T-helper 17 cell (primary cell): ENCODE results near the gene ALKBH3. TPM values are rescaled to one million over a fixed set of nuclear protein-coding genes. Genes with fewer than 3 reads are reported as not detected.

Experiments used
- ATAC-seq: fragments of 150-1000 bp; cut with Tn5 transposase; 2 replicates; pipeline ENCODE4 v1.10.0; 2021; ENCODE audit warnings: mild to moderate bottlenecking, moderate library complexity
- DNase-seq, 3 donors: peaks; one replicate each; pipeline versions ENCODE4 v3.0.0 to v3.0.0-alpha.2; 2020 to 2021
- H3K9me3 ChIP-seq: one replicate; pipeline ENCODE4 v1.7.0; 2013; ENCODE audit warnings: low read length, mild to moderate bottlenecking; ENCODE audit not compliant: control insufficient read depth, poor library complexity, severe bottlenecking
- H3K27ac Mint-ChIP-seq: one replicate; pipeline ENCODE4 v1.8.0; 2022; ENCODE audit warnings: mild to moderate bottlenecking, moderate library complexity, mixed read lengths
- H3K27me3 Mint-ChIP-seq: one replicate; pipeline ENCODE4 v1.8.0; 2022; ENCODE audit warnings: mixed read lengths
- H3K36me3 Mint-ChIP-seq: one replicate; pipeline ENCODE4 v1.8.0; 2022; ENCODE audit warnings: low read depth, mixed read lengths
- H3K4me1 Mint-ChIP-seq: one replicate; pipeline ENCODE4 v1.8.0; 2022; ENCODE audit warnings: mild to moderate bottlenecking, mixed read lengths
- H3K4me3 Mint-ChIP-seq: one replicate; pipeline ENCODE4 v1.8.0; 2022; ENCODE audit warnings: mild to moderate bottlenecking, moderate library complexity, mixed read lengths
- total RNA-seq, 4 donors: library from RNA in 2 of 4; stranded (reverse) in 2 of 4; gene quantifications; one replicate each; pipeline ENCODE4 v1.2.3 and lab custom pipeline; 2022 to 2026

ALKBH3 gene
- total RNA-seq, 2 donors from 2014 or later, result 28.8 to 31.2 TPM

DNA sequence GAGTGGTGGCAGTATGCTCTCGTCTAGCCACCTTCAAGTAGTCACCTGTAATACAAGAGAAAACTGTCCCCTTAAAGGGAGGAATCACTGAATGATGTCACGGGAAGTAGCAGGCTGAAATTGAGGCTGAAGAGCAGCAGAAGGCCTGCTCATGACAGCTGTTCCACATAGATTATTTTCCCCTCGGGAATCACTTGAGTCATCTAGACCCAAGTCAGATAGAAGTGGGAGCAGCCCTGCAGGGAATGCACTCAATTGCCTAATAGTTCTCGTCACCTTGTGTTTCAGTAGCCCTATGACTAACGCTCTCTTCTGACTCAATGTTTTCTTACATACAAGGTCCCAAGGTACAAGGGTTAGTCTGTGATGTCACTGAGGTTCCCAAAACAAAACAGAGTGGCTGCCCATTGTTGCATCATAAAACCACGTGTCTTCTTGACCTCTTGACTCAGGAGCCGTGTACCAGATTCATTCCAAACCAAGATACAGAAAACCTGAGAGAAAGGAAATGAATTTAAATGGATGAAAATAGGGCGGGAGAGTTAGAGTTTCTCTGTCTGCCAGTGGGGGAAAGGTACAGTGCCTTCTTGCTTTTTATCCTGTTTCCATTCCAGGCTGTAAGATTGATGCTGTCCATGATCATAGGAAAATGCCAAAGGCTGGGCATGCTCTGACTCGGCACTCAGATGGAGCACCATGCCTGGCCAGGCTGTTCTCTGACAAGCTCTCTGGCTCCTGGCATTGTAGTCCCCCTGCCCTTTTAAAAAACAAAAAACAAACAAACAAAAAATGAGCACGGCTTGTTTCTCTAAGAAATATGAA lies 40.2 kb downstream of the ALKBH3 start:
- DNase-seq (no peak), ATAC-seq (no peak)
- Mint-ChIP-seq H3K4me3 (no peak overlapping the region), H3K27me3 (no peaks in the 10 kb centered on the region), H3K27ac (no peak overlapping the region), H3K36me3 (peaks cover 5% of the 10 kb centered on the region), H3K4me1 (peaks cover 3% of the 10 kb centered on the region)
- H3K9me3 ChIP-seq, result no peaks in the 10 kb centered on the region

GRCh38 chr11:43921561-43922294 lies 41.1 kb downstream of the ALKBH3 start:
- Mint-ChIP-seq H3K36me3 (peaks cover 5% of the 10 kb centered on the region), H3K27ac (peak overlapping the region; percentile 59)

DNA sequence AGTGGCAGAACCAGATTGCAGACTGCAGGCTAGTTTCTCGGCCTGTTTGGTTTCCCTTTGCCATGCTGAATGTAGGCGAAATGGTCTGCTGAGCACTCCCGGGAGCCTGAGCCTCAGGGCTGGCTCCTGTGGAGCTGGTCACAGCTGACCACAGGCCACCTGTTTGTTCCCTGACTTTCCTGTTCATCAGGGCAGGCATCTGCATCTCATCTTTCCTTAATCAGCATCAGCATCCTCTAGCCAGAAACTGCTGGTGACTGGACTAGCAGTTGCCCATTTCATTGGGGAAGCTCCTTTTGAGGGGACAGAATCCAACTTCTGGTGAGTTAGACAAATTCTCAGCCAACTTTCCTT lies 41.6 kb downstream of the ALKBH3 start:
- Mint-ChIP-seq H3K4me1 (peaks cover 3% of the 10 kb centered on the region), H3K4me3 (peak overlapping the region; percentile 31), H3K27ac (peak overlapping the region; percentile 59), H3K36me3 (peaks cover 5% of the 10 kb centered on the region), H3K27me3 (no peaks in the 10 kb centered on the region)
- ATAC-seq (no peak), DNase-seq (no peak)
- no peaks in the 10 kb centered on the region for H3K9me3 ChIP-seq

More at GRCh38 chr11:43921561-43922294, 41.1 kb downstream of the ALKBH3 start:
- Mint-ChIP-seq H3K27me3 (no peaks in the 10 kb centered on the region), H3K4me1 (peaks cover 3% of the 10 kb centered on the region), H3K4me3 (peak overlapping the region; percentile 31)
- no peak for ATAC-seq
- no peaks in the 10 kb centered on the region for H3K9me3 ChIP-seq
- DNase-seq, result no peak

DNA sequence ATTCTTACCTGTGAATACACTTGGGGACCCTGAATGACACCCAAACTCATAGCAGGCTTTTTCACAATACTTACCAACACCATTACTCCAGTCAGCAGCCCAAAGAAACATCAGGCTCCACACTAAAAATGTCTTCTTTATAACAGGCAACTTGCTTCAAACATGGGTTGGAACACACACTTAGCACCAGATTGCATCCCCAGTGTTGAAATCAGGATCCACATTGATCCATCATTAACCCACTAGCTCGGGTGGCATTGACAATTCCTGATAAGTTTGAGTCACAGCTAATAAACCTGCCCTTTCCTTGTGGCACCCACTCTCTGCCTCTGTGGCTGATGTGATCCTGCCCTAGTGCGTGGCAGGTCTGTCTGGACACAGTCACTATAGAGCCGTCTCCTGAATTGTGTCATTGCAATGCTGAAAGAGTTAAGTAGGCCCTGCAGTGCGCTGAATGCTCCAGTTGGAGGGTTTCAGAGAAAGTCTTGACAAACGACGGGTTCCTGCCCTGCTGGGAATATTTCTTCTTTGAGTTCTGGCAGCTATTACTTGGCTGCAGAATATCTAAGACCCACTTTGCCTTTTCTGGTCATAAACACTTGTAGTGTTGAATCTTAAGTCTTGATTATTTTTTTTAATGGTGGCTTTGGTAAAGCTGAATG lies 42.2 kb downstream of the ALKBH3 start:
- Mint-ChIP-seq H3K27ac (peak overlapping the region; percentile 59), H3K27me3 (no peaks in the 10 kb centered on the region), H3K4me3 (no peak overlapping the region), H3K36me3 (peaks cover 5% of the 10 kb centered on the region), H3K4me1 (peaks cover 5% of the 10 kb centered on the region)
- DNase-seq (no peak), ATAC-seq (no peak)
- no peaks in the 10 kb centered on the region for H3K9me3 ChIP-seq

DNA sequence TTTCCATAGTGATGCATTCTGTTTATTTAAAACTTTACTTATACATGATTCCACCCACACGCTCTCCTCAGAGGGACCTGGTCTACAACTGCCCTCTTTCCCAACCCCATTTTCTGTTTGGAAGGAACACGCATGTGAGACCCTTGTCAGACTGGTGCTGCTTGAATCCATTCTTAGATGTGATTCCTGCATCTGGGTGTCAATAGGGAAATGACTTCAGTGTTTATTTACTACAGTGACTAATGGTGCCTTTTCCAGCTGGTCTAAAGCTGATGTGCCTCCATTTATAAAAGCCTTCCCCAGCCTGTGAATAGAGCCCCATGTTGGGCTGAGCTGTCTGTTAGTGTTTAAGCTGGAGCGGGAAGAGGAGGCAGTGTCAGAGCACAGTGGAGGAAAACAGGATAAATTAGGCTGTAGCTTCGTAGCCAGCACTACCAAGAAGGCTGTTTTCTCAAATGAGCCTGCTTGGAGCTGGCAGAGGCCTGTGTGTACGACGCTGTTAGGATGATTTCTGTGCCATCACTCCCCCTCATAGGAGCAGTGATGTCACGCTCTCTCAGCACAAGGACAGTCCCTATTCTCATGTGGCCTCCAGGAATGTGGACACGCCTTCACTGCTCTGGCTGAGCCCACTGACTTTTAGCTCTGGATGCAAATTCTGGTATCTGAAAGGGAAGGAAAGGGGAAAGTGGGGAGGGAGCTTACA lies 42.9 kb downstream of the ALKBH3 start:
- Mint-ChIP-seq H3K4me1 (peaks cover 7% of the 10 kb centered on the region), H3K36me3 (peaks cover 5% of the 10 kb centered on the region), H3K27ac (no peak overlapping the region), H3K27me3 (no peaks in the 10 kb centered on the region), H3K4me3 (no peak overlapping the region)
- H3K9me3 ChIP-seq, result no peaks in the 10 kb centered on the region
- no peak for ATAC-seq
- no peak for DNase-seq

DNA sequence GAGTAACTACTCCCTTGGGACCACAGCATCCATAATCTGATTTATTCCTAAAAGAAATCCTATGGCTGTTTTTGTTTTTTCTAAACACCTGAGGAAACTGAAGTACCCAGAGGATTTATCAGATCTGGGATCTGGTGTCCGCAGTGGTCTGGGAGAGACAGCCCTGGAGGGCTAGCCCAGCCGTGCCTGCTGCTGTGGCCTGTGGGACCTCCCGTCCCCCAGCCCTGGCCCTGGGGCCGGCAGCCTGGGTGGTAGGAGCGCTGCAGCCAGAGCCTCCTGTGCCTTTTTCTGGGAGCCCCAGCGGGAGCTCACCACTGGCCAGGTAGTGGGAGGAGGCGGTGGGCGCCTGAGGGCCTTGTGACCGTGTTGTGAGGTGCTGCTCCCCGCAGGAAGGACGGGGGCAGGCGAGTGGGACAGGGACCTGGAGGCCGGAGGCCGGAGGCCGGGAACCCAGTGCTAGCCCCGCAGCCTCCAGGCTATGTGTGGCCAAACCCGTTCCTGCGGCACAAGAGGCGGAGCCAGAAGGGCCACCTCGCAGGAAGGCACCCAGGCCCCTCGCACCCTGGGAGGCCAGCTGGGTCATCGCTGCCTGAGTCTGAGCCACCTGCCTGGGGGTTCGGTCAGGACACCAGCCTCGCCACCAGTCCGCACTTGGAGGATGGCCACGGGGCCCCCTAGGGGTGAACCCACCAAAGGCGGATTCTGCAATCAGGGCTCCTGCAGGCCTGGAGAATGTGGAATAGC lies 43.7 kb downstream of the ALKBH3 start:
- H3K36me3 Mint-ChIP-seq, result no peaks in the 10 kb centered on the region

GRCh38 chr11:43925063-43925931 lies 44.7 kb downstream of the ALKBH3 start:
- DNase-seq (no peak), ATAC-seq (no peak)
- peaks cover 15% of the 10 kb centered on the region for H3K4me1 Mint-ChIP-seq
- H3K36me3 Mint-ChIP-seq, result no peaks in the 10 kb centered on the region
- no peak overlapping the region for H3K27ac Mint-ChIP-seq
- H3K9me3 ChIP-seq, result no peaks in the 10 kb centered on the region
- no peaks in the 10 kb centered on the region for H3K27me3 Mint-ChIP-seq
- H3K4me3 Mint-ChIP-seq, result no peak overlapping the region

More for the DNA sequence above, 43.7 kb downstream of the ALKBH3 start:
- no peak overlapping the region for H3K27ac Mint-ChIP-seq
- no peaks in the 10 kb centered on the region for H3K27me3 Mint-ChIP-seq
- DNase-seq (no peak), ATAC-seq (no peak)
- H3K4me3 Mint-ChIP-seq, result no peak overlapping the region
- H3K4me1 Mint-ChIP-seq, result peaks cover 11% of the 10 kb centered on the region
- no peaks in the 10 kb centered on the region for H3K9me3 ChIP-seq

DNA sequence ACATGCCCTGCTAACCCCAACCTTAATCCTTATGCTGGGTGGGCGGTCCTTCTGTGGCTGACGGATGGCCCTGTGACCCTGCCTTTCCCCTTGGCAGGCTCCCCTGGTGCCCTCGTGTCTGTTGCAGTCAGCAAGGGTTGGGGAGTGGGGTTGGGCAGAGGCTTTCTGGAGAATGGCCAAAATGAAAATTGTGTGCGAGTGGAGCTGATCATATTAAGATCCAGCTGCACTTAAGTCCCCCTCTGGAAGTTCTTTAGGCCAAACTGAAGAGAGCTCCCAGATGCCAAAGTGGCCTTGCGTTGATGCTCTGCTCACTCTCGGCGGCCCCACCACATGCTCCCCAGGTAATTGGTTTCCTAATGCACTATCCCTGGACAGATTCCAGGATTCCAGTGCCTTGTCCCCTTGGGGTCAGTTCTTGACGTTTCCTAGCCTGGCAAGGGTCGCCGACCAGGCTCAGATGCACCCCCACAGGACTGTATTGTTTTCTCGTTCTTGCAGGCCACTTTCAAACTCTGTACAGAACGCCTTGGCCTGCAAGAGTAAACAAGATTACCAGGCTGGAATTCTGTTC lies 45.4 kb downstream of the ALKBH3 start:
- ATAC-seq (no peak), DNase-seq (no peak)
- no peaks in the 10 kb centered on the region for H3K9me3 ChIP-seq
- Mint-ChIP-seq H3K4me3 (no peak overlapping the region), H3K4me1 (peaks cover 17% of the 10 kb centered on the region), H3K27me3 (no peaks in the 10 kb centered on the region), H3K36me3 (no peaks in the 10 kb centered on the region), H3K27ac (no peak overlapping the region)

DNA sequence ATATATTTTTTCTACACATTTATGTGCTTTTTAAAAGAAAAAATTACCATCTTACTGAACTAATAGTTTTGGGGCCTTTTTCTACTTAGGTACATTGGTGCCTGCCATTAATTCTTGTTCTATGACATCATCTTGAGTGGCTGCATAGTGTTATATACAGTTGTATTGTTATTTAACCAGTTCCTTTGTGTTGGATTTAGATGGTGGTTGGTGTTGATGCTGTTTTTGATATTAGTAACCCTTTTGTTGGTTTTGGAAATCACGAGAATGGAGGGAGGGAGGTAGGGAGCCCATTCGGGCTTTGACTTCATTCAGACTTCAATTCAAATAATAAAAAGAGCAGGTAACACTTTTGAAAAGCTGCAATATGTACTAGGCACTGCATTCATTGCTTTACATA lies 46.4 kb downstream of the ALKBH3 start:
- H3K9me3 ChIP-seq, result no peaks in the 10 kb centered on the region
- DNase-seq (no peak), ATAC-seq (no peak)
- Mint-ChIP-seq H3K4me1 (peaks cover 16% of the 10 kb centered on the region), H3K36me3 (no peaks in the 10 kb centered on the region), H3K4me3 (no peak overlapping the region), H3K27me3 (no peaks in the 10 kb centered on the region), H3K27ac (no peak overlapping the region)

DNA sequence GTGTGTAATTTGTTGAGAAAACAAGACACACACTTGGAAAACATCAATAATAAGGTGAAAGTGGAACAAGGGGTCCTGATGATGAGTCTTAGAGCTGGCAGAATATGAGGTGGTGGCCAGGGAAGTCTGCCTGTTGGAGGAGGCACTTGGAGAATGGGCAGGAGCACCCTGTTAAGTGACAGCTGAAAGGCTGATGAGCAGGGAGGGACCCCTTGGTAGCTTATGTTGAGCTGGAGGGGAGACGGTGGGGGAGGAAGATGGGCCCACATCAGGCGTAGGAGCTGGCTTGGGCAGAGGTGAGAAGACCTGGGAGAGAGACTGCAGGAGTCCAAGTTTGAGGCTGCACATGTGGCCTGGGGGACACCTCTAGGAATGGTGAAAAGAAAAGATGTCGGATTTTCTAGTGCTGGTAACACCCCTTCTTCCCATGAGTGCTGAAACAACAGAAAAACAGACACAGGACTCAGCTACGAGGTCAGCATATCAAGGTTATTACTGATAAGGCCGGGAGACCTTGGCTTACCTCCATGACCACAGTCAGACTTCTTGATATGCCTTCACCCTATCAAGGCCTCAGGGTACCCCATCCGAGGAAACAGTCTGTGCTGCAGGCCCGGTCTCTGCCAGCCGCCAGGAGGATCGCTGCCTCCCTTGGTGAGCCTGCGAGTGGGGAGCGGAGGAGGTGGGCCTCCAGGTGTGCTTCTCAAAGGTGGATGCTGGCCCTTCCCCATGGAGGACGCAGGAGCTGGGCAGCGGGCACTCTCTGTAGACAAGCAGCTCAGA lies 47.5 kb downstream of the ALKBH3 start:
- H3K27ac Mint-ChIP-seq, result no peak overlapping the region
- DNase-seq, result no peak
- no peaks in the 10 kb centered on the region for H3K27me3 Mint-ChIP-seq
- H3K4me1 Mint-ChIP-seq, result peaks cover 16% of the 10 kb centered on the region
- no peaks in the 10 kb centered on the region for H3K36me3 Mint-ChIP-seq
- no peak for ATAC-seq
- H3K9me3 ChIP-seq, result no peaks in the 10 kb centered on the region
- no peak overlapping the region for H3K4me3 Mint-ChIP-seq

GRCh38 chr11:43928721-43929120 lies 48.1 kb downstream of the ALKBH3 start:
- no peak overlapping the region for H3K4me3 Mint-ChIP-seq
- ATAC-seq (no peak), DNase-seq (no peak)
- no peak overlapping the region for H3K27ac Mint-ChIP-seq
- no peaks in the 10 kb centered on the region for H3K9me3 ChIP-seq
- no peaks in the 10 kb centered on the region for H3K27me3 Mint-ChIP-seq
- peaks cover 16% of the 10 kb centered on the region for H3K4me1 Mint-ChIP-seq
- no peaks in the 10 kb centered on the region for H3K36me3 Mint-ChIP-seq
